ENCODE data around the gene SKAP1. TPM values are rescaled to one million over a fixed set of nuclear protein-coding genes. Genes with fewer than 3 reads are reported as not detected.

Gene SKAP1
- total RNA-seq, 4 donors from 2014 or later: 1.2 to 6.4 (median 4.9) TPM; not detected in 1

DNA sequence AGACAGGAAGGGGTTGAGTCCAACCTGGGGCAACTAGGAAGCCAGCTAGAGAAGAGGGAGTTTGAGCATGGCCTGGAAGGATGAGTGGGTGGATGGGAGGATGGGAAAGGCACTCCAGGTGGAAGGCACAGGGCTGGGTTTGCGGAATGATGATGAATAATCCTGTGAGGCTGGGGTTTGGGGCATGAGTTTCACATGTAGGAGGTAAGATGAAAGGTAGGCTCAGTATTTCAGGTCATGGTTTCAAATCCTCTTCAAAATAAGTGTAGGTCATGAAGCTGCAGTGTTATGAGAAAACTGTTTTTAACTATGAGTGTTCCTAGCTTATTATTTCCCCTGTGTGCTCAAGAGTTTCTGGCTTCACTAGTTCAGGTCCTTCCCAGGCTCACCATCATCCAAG, 130.3 kb downstream of the SKAP1 start:
- no peak for TF ChIP-seq CTCF (IDR thresholded peaks at IDR 0.05)
- no peak for TF ChIP-seq EP300 (IDR thresholded peaks at IDR 0.05; ENCODE audit: low read depth)
- no peak for TF ChIP-seq POLR2AphosphoS5 (IDR thresholded peaks at IDR 0.05)
- TF ChIP-seq POLR2A (IDR thresholded peaks at IDR 0.05): no peak
- Histone ChIP-seq H3K36me3 (no peaks in the 10 kb centered on the region), H3K27ac (no peak overlapping the region), H3K27me3 (peaks cover 16% of the 10 kb centered on the region), H3K9me3 (no peaks in the 10 kb centered on the region), H3K4me1 (peaks cover 0 to 30% (median 4%) of the 10 kb centered on the region in 4 donors), H3K4me3 (no peak overlapping the region)
- in situ Hi-C loops (cut with MboI; ENCODE audit: low pct_ligation_motif_present in 1 of 4, low pct_unique_long_range_greater_than_20kb in 1 of 4, low sequenced_read_pairs in 3 of 4): no loop called here
- WGBS, 2 donors (ENCODE audit: low coverage in 1 of 2): 83 to 86% methylated on average over 1 of the region's 1 CpG
- no peak for DNase-seq
- intact Hi-C loops (cut with DNase I; ENCODE audit: low total_unique reads): no loop called here

GRCh38 chr17:48297825-48298224, 132.2 kb downstream of the SKAP1 start:
- intact Hi-C loops (cut with DNase I; ENCODE audit: low total_unique reads): no loop called here
- peaks cover 24% of the 10 kb centered on the region for H3K27me3 ChIP-seq
- no peak for DNase-seq
- H3K4me1 ChIP-seq: peaks cover 0 to 30% (median 4%) of the 10 kb centered on the region in 4 donors
- in situ Hi-C loops (cut with MboI; ENCODE audit: low pct_ligation_motif_present in 1 of 4, low pct_unique_long_range_greater_than_20kb in 1 of 4, low sequenced_read_pairs in 3 of 4): no loop called here
- no peak overlapping the region for H3K4me3 ChIP-seq
- peak overlapping the region in 3 of 4 donors; percentile 6 to 63 (median 54) for H3K27ac ChIP-seq
- TF ChIP-seq POLR2A (IDR thresholded peaks at IDR 0.05): no peak
- no peak for TF ChIP-seq CTCF (IDR thresholded peaks at IDR 0.05)
- no peak for TF ChIP-seq EP300 (IDR thresholded peaks at IDR 0.05; ENCODE audit: low read depth)
- no peak for TF ChIP-seq POLR2AphosphoS5 (IDR thresholded peaks at IDR 0.05)
- H3K9me3 ChIP-seq: no peaks in the 10 kb centered on the region
- 33 to 52% methylated on average over 1 to 4 of the region's 4 CpGs for WGBS, 2 donors (ENCODE audit: low coverage in 1 of 2)
- H3K36me3 ChIP-seq: no peaks in the 10 kb centered on the region

DNA sequence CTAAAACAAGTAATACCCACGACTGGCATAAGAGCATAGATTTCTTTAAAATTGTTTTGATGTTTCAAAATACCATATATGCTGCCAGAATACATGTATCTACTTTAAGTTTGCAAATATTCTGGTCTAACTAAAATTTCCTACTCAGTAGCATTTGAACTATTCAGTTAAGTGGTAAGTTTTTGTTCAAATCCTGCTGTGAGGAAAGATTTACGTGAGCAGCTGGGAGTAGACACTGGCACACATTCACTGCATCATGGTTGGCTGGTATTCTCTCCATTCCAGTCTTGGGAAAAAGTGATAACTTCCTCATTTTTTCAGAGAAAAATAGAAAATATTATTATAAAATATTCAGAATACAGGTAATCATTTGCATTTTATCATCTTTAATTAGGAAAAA, 133.6 kb downstream of the SKAP1 start:
- Histone ChIP-seq H3K4me3 (no peak overlapping the region), H3K9me3 (no peaks in the 10 kb centered on the region), H3K36me3 (no peaks in the 10 kb centered on the region), H3K27me3 (peaks cover 28% of the 10 kb centered on the region), H3K27ac (peak overlapping the region in 2 of 4 donors; percentile 10 to 63), H3K4me1 (peaks cover 0 to 30% (median 4%) of the 10 kb centered on the region in 4 donors)
- in situ Hi-C loops (cut with MboI; ENCODE audit: low pct_ligation_motif_present in 1 of 4, low pct_unique_long_range_greater_than_20kb in 1 of 4, low sequenced_read_pairs in 3 of 4): no loop called here
- DNase-seq: no peak
- 86 to 95% methylated on average over 2 of the region's 2 CpGs for WGBS, 2 donors (ENCODE audit: low coverage in 1 of 2)
- no peak for TF ChIP-seq CTCF (IDR thresholded peaks at IDR 0.05)
- no peak for TF ChIP-seq POLR2A (IDR thresholded peaks at IDR 0.05)
- no peak for TF ChIP-seq POLR2AphosphoS5 (IDR thresholded peaks at IDR 0.05)
- TF ChIP-seq EP300 (IDR thresholded peaks at IDR 0.05; ENCODE audit: low read depth): no peak
- intact Hi-C loops (cut with DNase I; ENCODE audit: low total_unique reads): no loop called here

GRCh38 chr17:48295362-48296288, 134.4 kb downstream of the SKAP1 start:
- H3K4me1 ChIP-seq: peaks cover 0 to 30% (median 4%) of the 10 kb centered on the region in 4 donors
- no peaks in the 10 kb centered on the region for H3K9me3 ChIP-seq
- WGBS, 2 donors (ENCODE audit: low coverage in 1 of 2): 45 to 57% methylated on average over 7 of the region's 7 CpGs
- H3K36me3 ChIP-seq: no peaks in the 10 kb centered on the region
- H3K27me3 ChIP-seq: peaks cover 34% of the 10 kb centered on the region
- H3K4me3 ChIP-seq: peak overlapping the region in 1 of 4 donors; percentile 8
- DNase-seq: no peak
- H3K27ac ChIP-seq: peak overlapping the region; percentile 1 to 59 (median 34)
- TF ChIP-seq POLR2A (IDR thresholded peaks at IDR 0.05): no peak
- TF ChIP-seq POLR2AphosphoS5 (IDR thresholded peaks at IDR 0.05): no peak
- no peak for TF ChIP-seq CTCF (IDR thresholded peaks at IDR 0.05)
- TF ChIP-seq EP300 (IDR thresholded peaks at IDR 0.05; ENCODE audit: low read depth): no peak
- in situ Hi-C loops (cut with MboI; ENCODE audit: low pct_ligation_motif_present in 1 of 4, low pct_unique_long_range_greater_than_20kb in 1 of 4, low sequenced_read_pairs in 3 of 4) (no loop called here), intact Hi-C loops (cut with DNase I; ENCODE audit: low total_unique reads) (no loop called here)
